HEK293 (cell line): Measurements from ENCODE around the gene UBR2.
A peak's percentile ranks its signal among the peaks of the same experiment; 100 is the strongest.

Experiments
- BCL11A ChIP-seq: fragments of 450-650 bp; formaldehyde crosslinking; IDR thresholded peaks from 2 replicates; pipeline ENCODE4 v1.5.1; 2016; ENCODE audit warnings: low read depth, missing biosample characterization, missing genetic modification characterization
- GLI2 ChIP-seq: fragments of 450-650 bp; formaldehyde crosslinking; IDR thresholded peaks from 2 replicates; pipeline ENCODE4; 2017; ENCODE audit warnings: missing biosample characterization, missing genetic modification characterization, low read depth, borderline replicate concordance
- GLI4 ChIP-seq: fragments of 450-650 bp; formaldehyde crosslinking; IDR thresholded peaks from 2 replicates; pipeline ENCODE4 v1.5.1; 2016; ENCODE audit warnings: missing biosample characterization, missing genetic modification characterization
- GLIS1 ChIP-seq: fragments of 450-650 bp; formaldehyde crosslinking; IDR thresholded peaks from 2 replicates; pipeline ENCODE4 v1.5.1; 2016; ENCODE audit warnings: missing biosample characterization, missing genetic modification characterization
- HOXD13 ChIP-seq: sonication (generic); formaldehyde crosslinking; IDR thresholded peaks from 2 replicates; pipeline ENCODE4 v1.8.0; 2022; ENCODE audit warnings: missing genetic modification reagents, borderline replicate concordance
- OSR2 ChIP-seq: fragments of 450-650 bp; formaldehyde crosslinking; IDR thresholded peaks from 2 replicates; pipeline ENCODE4 v1.5.1; 2016; ENCODE audit warnings: missing biosample characterization, missing genetic modification characterization
- PATZ1 ChIP-seq: fragments of 450-650 bp; formaldehyde crosslinking; IDR thresholded peaks from 2 replicates; pipeline ENCODE4 v1.5.1; 2016; ENCODE audit warnings: missing biosample characterization, missing genetic modification characterization
- SP7 ChIP-seq: fragments of 450-650 bp; formaldehyde crosslinking; IDR thresholded peaks from 2 replicates; pipeline ENCODE4 v1.5.1; 2016; ENCODE audit warnings: missing biosample characterization, missing genetic modification characterization
- TRIM28 ChIP-seq: IDR thresholded peaks from 2 replicates; pipeline ENCODE4 v1.6.1; 2011; ENCODE audit warnings: low read length, control low read depth, borderline replicate concordance
- ZFP41 ChIP-seq: fragments of 450-650 bp; formaldehyde crosslinking; IDR thresholded peaks from 2 replicates; pipeline ENCODE4 v1.5.1; 2016; ENCODE audit warnings: missing biosample characterization, missing genetic modification characterization, borderline replicate concordance
- ZNF112 ChIP-seq: fragments of 450-650 bp; formaldehyde crosslinking; IDR thresholded peaks from 2 replicates; pipeline ENCODE4 v1.5.0; 2017; ENCODE audit warnings: missing biosample characterization, missing genetic modification characterization
- ZNF114 ChIP-seq: fragments of 450-650 bp; formaldehyde crosslinking; IDR thresholded peaks from 2 replicates; pipeline ENCODE4 v1.5.0; 2017; ENCODE audit warnings: missing biosample characterization, missing genetic modification characterization
- ZNF132 ChIP-seq: fragments of 450-650 bp; formaldehyde crosslinking; IDR thresholded peaks from 2 replicates; pipeline ENCODE4 v1.5.1; 2017; ENCODE audit warnings: missing biosample characterization, missing genetic modification characterization, borderline replicate concordance
- ZNF146 ChIP-seq: fragments of 450-650 bp; formaldehyde crosslinking; IDR thresholded peaks from 2 replicates; pipeline ENCODE4 v1.5.1; 2016; ENCODE audit warnings: missing biosample characterization, missing genetic modification characterization
- ZNF202 ChIP-seq: fragments of 450-650 bp; formaldehyde crosslinking; IDR thresholded peaks from 2 replicates; pipeline ENCODE4 v1.5.1; 2016; ENCODE audit warnings: missing biosample characterization, missing genetic modification characterization, borderline replicate concordance
- ZNF239 ChIP-seq: fragments of 450-650 bp; formaldehyde crosslinking; IDR thresholded peaks from 2 replicates; pipeline ENCODE4 v1.5.1; 2016; ENCODE audit warnings: missing biosample characterization, missing genetic modification characterization
- ZNF24 ChIP-seq: fragments of 450-650 bp; formaldehyde crosslinking; IDR thresholded peaks from 2 replicates; pipeline ENCODE4 v1.5.1; 2016; ENCODE audit warnings: missing biosample characterization, missing genetic modification characterization
- ZNF292 ChIP-seq: fragments of 450-650 bp; formaldehyde crosslinking; IDR thresholded peaks from 2 replicates; pipeline ENCODE4 v1.5.1; 2016; ENCODE audit warnings: low read depth, missing biosample characterization, missing genetic modification characterization, borderline replicate concordance
- ZNF350 ChIP-seq: fragments of 450-650 bp; formaldehyde crosslinking; IDR thresholded peaks from 2 replicates; pipeline ENCODE4 v1.5.0; 2017; ENCODE audit warnings: missing biosample characterization, mild to moderate bottlenecking, missing genetic modification characterization
- ZNF423 ChIP-seq: fragments of 450-650 bp; formaldehyde crosslinking; IDR thresholded peaks from 2 replicates; pipeline ENCODE4 v1.5.1; 2016; ENCODE audit warnings: missing biosample characterization, missing genetic modification characterization
- ZNF449 ChIP-seq: fragments of 450-650 bp; formaldehyde crosslinking; IDR thresholded peaks from 2 replicates; pipeline ENCODE4 v1.5.1; 2017; ENCODE audit warnings: missing biosample characterization, mild to moderate bottlenecking, missing genetic modification characterization, moderate library complexity
- ZNF548 ChIP-seq: fragments of 450-650 bp; formaldehyde crosslinking; IDR thresholded peaks from 2 replicates; pipeline ENCODE4 v1.5.1; 2016; ENCODE audit warnings: missing biosample characterization, missing genetic modification characterization
- ZNF561 ChIP-seq: fragments of 450-650 bp; IDR thresholded peaks from 2 replicates; pipeline ENCODE4 v1.5.1; 2018; ENCODE audit warnings: missing biosample characterization, missing genetic modification characterization, borderline replicate concordance
- ZNF580 ChIP-seq: fragments of 450-650 bp; formaldehyde crosslinking; IDR thresholded peaks from 2 replicates; pipeline ENCODE4 v1.5.1; 2016; ENCODE audit warnings: missing biosample characterization, missing genetic modification characterization
- ZNF600 ChIP-seq: fragments of 450-650 bp; formaldehyde crosslinking; IDR thresholded peaks from 2 replicates; pipeline ENCODE4 v1.5.1; 2016; ENCODE audit warnings: missing biosample characterization, missing genetic modification characterization
- ZNF621 ChIP-seq: fragments of 450-650 bp; formaldehyde crosslinking; IDR thresholded peaks from 2 replicates; pipeline ENCODE4 v1.5.1; 2017; ENCODE audit warnings: missing biosample characterization, missing genetic modification characterization
- ZNF629 ChIP-seq: fragments of 450-650 bp; formaldehyde crosslinking; IDR thresholded peaks from 2 replicates; pipeline ENCODE4 v1.5.1; 2017; ENCODE audit warnings: missing biosample characterization, missing genetic modification characterization
- ZNF639 ChIP-seq: fragments of 450-650 bp; formaldehyde crosslinking; IDR thresholded peaks from 2 replicates; pipeline ENCODE4 v1.5.1; 2016; ENCODE audit warnings: missing biosample characterization, missing genetic modification characterization
- ZNF654 ChIP-seq: fragments of 450-650 bp; formaldehyde crosslinking; IDR thresholded peaks from 2 replicates; pipeline ENCODE4 v1.5.1; 2016; ENCODE audit warnings: low read depth, missing biosample characterization, missing genetic modification characterization
- ZNF660 ChIP-seq: fragments of 450-650 bp; IDR thresholded peaks from 2 replicates; pipeline ENCODE4 v1.5.1; 2018; ENCODE audit warnings: missing biosample characterization, mild to moderate bottlenecking, missing genetic modification characterization
- ZNF76 ChIP-seq: fragments of 450-650 bp; formaldehyde crosslinking; IDR thresholded peaks from 2 replicates; pipeline ENCODE4; 2016; ENCODE audit warnings: low read depth, missing biosample characterization, missing genetic modification characterization, borderline replicate concordance
- ZNF791 ChIP-seq: fragments of 450-650 bp; formaldehyde crosslinking; IDR thresholded peaks from 2 replicates; pipeline ENCODE4 v1.5.1; 2016; ENCODE audit warnings: missing biosample characterization, missing genetic modification characterization
- ZNF830 ChIP-seq: fragments of 450-650 bp; IDR thresholded peaks from 2 replicates; pipeline ENCODE4 v1.5.0; 2018; ENCODE audit warnings: missing biosample characterization, missing genetic modification characterization, low read depth, mild to moderate bottlenecking, moderate library complexity
- ZSCAN16 ChIP-seq: fragments of 450-650 bp; formaldehyde crosslinking; IDR thresholded peaks from 2 replicates; pipeline ENCODE4 v1.5.1; 2016; ENCODE audit warnings: missing biosample characterization, missing genetic modification characterization
- ZSCAN18 ChIP-seq: fragments of 450-650 bp; formaldehyde crosslinking; IDR thresholded peaks from 2 replicates; pipeline ENCODE4 v1.5.1; 2016; ENCODE audit warnings: missing biosample characterization, missing genetic modification characterization
- ZSCAN30 ChIP-seq: fragments of 450-650 bp; IDR thresholded peaks from 2 replicates; pipeline ENCODE4 v1.5.1; 2018; ENCODE audit warnings: missing biosample characterization, mild to moderate bottlenecking, missing genetic modification characterization, moderate library complexity

UBR2 gene

GRCh38 chr6:42726485-42727086 lies 162.8 kb downstream of the UBR2 start (continued):
- TF ChIP-seq BCL11A (tag by site-specific recombination): no peak
- TF ChIP-seq GLI4 (tag by site-specific recombination): no peak
- TF ChIP-seq ZNF202 (tag by site-specific recombination): no peak
- TF ChIP-seq ZNF132 (tag by site-specific recombination): no peak
- TF ChIP-seq ZNF292 (tag by site-specific recombination): no peak
- peak; percentile 56; the same call in 1 of the 2 replicates for TF ChIP-seq ZNF660 (tag by site-specific recombination)
- no peak for TF ChIP-seq TRIM28
- no peak for TF ChIP-seq ZSCAN18
- peak; percentile 33; the same call in 1 of the 2 replicates for TF ChIP-seq ZNF629 (tag by site-specific recombination)
- TF ChIP-seq ZNF654 (tag by site-specific recombination): peak; percentile 96
- TF ChIP-seq ZNF580 (tag by site-specific recombination): no peak
- no peak for TF ChIP-seq ZNF621 (tag by site-specific recombination)
- TF ChIP-seq ZNF114: no peak
- TF ChIP-seq ZNF423 (tag by site-specific recombination): no peak
- no peak for TF ChIP-seq PATZ1 (tag by site-specific recombination)
- TF ChIP-seq GLI2 (tag by site-specific recombination): no peak
- TF ChIP-seq ZNF24: no peak
- no peak for TF ChIP-seq HOXD13 (CRISPR knock-in tag)
- TF ChIP-seq ZNF791: no peak
- peak; percentile 45; the same call in 1 of the 2 replicates for TF ChIP-seq ZSCAN30 (tag by site-specific recombination)
- TF ChIP-seq ZNF76 (tag by site-specific recombination): no peak
- TF ChIP-seq ZNF600 (tag by site-specific recombination): peak; percentile 19; the same call in 1 of the 2 replicates
- TF ChIP-seq OSR2: no peak
- TF ChIP-seq ZNF830 (tag by site-specific recombination): no peak
- TF ChIP-seq GLIS1 (tag by site-specific recombination): peak; percentile 35; the same call in 1 of the 2 replicates
- no peak for TF ChIP-seq ZNF112
- TF ChIP-seq ZNF239 (tag by site-specific recombination): no peak
- TF ChIP-seq ZNF548 (tag by site-specific recombination): no peak
- TF ChIP-seq ZNF350 (tag by site-specific recombination): no peak
- no peak for TF ChIP-seq ZNF561
- no peak for TF ChIP-seq ZSCAN16 (tag by site-specific recombination)
- TF ChIP-seq ZFP41 (tag by site-specific recombination): no peak
- no peak; the same call in 1 of the 2 replicates for TF ChIP-seq ZNF449 (tag by site-specific recombination)
- no peak for TF ChIP-seq ZNF146 (tag by site-specific recombination)
- peak; percentile 60 for TF ChIP-seq SP7 (tag by site-specific recombination)
- 0 out of 2 replicates have a peak, but pooled peaks have one; percentile 53 for TF ChIP-seq ZNF639 (tag by site-specific recombination)
